ENCODE results near the gene LBHD2.
A peak's percentile ranks its signal among the peaks of the same experiment; 100 is the strongest.

GRCh38 chr14:103057372-103058163, 26.4 kb upstream of the LBHD2 start, which contains the start of gene CDC42BPB:
- TF ChIP-seq EZH2 (IDR thresholded peaks at IDR 0.05; ENCODE audit: low read depth, unreplicated experiment) (no peak), CTCF (conservative IDR thresholded peaks at IDR 0.05; ENCODE audit: low read depth in 2 of 2) (no peak), POLR2AphosphoS5 (IDR thresholded peaks at IDR 0.05; ENCODE audit: low read depth) (peak; percentile 90), JUNB (IDR thresholded peaks at IDR 0.05; ENCODE audit: unreplicated experiment) (no peak), CREB1 (CRISPR knock-in tag; IDR thresholded peaks at IDR 0.05; ENCODE audit: low read depth) (no peak), EZH2phosphoT487 (IDR thresholded peaks at IDR 0.05; ENCODE audit: unreplicated experiment) (no peak), ZNF331 (CRISPR knock-in tag; IDR thresholded peaks at IDR 0.05; ENCODE audit: low read depth) (no peak), ZNF114 (CRISPR knock-in tag; IDR thresholded peaks at IDR 0.05) (no peak), ETS1 (IDR thresholded peaks at IDR 0.05) (no peak), NANOG (IDR thresholded peaks at IDR 0.05; ENCODE audit: borderline replicate concordance) (no peak), REST (IDR thresholded peaks at IDR 0.05; ENCODE audit: unreplicated experiment) (no peak)

Measured in GM23338 (cell line).